Body of pancreas (tissue), 4 donors: ENCODE results near the gene FBXL7.

Source experiments
- CTCF ChIP-seq, 7 experiments: fragments of 450-650 bp in 4 of 7; fragments of 200-600 bp in 3 of 7; sonication (generic) in 3 of 7; IDR thresholded peaks; one replicate each; pipeline ENCODE4 v1.5.1; 2016 to 2019; ENCODE audit warnings: antibody characterized with exemption in 7 of 7
- POLR2A ChIP-seq, 3 donors: fragments of 450-650 bp; IDR thresholded peaks; one replicate each; pipeline ENCODE4 v1.6.1; 2016; ENCODE audit warnings: antibody characterized with exemption in 3 of 3, mild to moderate bottlenecking in 2 of 3

DNA sequence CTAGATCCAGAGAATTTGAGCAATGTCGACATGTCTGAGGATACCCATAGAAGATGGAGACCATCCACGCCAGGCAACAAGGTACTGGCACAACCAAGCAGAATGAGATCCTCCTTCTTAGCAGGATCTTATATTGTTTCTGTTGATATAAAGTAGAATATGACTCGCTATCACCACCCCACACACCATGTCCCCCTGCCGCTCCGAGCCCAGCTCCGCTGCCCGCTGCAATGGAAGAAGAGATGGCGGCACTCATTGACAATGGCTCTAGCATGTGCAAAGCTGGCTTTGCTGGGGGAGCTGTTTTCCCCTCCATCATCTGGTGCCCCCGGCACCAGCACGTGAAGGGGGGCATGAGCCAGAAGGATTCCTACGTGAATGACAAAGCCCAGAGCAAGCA, 49.5 kb upstream of the FBXL7 start:
- TF ChIP-seq CTCF (IDR thresholded peaks at IDR 0.05) (no peak), POLR2A (IDR thresholded peaks at IDR 0.05) (no peak)
